GM10266 (cell line): ENCODE measurements around the gene REXO1.

ENCODE experiments used
- DNase-seq: peaks from one replicate; pipeline ENCODE4 v3.0.0; 2012; ENCODE audit errors: extremely low spot score
- TF ChIP-seq, protein P1 (sequence below): IDR thresholded peaks from 2 replicates; pipeline ENCODE4 v1.5.1; 2012; ENCODE audit warnings: mild to moderate bottlenecking, low read depth; ENCODE audit not compliant: control insufficient read depth, insufficient read depth; ENCODE audit errors: missing control alignments

The REXO1 gene

DNA sequence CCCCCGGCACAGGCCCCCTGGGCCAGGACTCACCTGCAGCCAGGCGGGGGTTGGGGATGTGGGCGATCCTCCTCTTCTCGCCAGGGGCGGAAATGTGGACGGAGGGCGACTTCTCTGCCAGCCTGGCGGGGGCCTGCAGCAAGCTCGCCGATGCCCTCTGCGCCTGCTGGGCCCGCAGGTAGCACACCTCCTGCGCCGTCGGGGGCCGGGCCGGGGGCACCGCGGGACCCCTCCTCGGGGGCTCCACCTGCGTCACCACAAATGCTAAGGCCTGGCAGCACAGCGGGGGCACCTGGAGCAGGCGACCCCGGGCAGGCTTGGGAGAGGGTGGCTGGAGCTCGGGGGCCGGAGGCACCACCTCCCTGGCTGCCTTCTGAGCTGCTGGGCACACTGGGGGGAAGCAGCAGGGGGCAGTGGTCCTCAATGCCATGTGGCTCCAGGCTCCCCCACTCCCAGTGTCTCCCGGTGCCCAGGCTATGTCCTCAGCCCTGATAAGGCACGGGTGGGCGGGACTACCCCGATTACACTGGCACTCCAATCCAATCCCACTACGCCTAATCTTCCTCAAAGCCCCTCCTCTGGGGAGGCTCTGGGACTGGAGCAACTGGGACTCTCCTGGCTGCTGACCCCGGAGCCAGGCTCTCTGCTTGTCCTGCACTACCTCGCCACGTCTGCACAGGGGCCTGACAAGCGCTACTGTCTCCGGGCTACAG lies 24.6 kb downstream of the REXO1 start:
- DNase-seq: no peak
- TF ChIP-seq, protein P1, sequence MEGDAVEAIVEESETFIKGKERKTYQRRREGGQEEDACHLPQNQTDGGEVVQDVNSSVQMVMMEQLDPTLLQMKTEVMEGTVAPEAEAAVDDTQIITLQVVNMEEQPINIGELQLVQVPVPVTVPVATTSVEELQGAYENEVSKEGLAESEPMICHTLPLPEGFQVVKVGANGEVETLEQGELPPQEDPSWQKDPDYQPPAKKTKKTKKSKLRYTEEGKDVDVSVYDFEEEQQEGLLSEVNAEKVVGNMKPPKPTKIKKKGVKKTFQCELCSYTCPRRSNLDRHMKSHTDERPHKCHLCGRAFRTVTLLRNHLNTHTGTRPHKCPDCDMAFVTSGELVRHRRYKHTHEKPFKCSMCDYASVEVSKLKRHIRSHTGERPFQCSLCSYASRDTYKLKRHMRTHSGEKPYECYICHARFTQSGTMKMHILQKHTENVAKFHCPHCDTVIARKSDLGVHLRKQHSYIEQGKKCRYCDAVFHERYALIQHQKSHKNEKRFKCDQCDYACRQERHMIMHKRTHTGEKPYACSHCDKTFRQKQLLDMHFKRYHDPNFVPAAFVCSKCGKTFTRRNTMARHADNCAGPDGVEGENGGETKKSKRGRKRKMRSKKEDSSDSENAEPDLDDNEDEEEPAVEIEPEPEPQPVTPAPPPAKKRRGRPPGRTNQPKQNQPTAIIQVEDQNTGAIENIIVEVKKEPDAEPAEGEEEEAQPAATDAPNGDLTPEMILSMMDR: no peak

GRCh38 chr19:1823020-1823419 lies 25.3 kb downstream of the REXO1 start:
- TF ChIP-seq, protein P1: no peak
- DNase-seq: no peak

DNA sequence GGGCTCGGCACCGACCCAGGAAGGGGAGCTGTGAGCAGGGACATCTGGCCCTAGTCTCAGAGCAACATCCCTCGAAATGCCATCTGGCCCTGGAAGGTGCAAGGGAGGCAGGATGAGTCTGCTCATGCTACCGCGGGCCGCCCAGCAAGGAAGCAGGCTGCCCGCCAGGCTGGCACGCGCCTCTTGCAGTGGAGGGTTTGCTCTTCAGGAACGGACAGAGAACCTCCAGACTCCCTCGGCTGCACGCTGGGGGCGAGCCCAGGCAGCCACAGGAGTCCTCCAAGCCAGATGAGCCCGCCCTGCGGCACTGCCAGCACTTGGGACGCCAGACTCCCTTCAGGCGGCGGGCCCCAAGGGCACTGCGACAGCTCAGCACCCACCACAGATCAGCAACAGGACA lies 26.1 kb downstream of the REXO1 start:
- no peak for DNase-seq
- TF ChIP-seq, protein P1: no peak

DNA sequence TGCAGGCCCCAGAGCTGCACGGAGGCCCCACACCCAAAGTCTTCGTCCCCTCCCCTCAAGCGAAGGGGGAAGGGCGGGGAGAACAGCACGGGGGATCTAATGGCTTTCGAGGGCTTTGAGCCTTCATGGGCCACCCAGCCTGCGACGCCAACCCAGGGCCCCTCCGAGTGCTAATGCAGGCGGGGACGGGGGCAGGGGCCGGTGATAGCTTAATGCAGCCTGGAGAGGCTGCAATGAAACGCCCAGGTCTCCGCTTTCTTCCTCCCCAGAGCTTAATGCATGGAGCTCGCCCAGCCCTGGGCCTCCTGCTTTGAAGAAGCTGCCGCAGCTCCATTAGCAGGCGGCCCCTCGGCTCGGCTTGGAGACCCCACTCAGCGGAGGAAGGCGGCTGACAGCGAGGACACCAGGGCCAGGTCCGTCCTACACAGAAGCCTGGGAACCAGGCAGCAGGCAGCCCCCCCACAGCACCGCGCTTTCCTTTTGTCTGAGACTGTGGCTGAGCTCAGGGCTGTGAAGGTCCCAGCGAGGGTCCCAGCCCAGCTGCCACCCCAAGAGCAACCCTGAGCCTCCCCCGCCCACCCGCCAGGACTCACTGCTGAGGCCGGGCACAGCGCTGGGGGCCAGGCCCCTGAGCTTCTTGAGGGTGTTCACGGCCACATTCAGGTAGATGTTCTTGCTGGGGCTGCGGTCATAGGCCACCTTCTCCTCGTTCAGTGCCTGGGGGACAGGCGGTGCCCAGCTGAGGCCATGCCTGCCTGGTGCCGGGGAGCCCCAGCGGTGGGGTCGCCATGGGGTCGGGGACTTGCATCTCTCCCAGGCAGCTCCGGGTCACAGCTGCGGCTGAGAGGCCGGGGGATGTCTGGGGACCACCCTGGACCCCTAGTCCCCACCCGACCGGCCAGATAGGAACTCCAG lies 28.7 kb downstream of the REXO1 start:
- TF ChIP-seq, protein P1: no peak

GRCh38 chr19:1818549-1819195 lies 29.6 kb downstream of the REXO1 start:
- TF ChIP-seq, protein P1: no peak
- DNase-seq: no peak

More for the DNA sequence above, 28.7 kb downstream of the REXO1 start:
- DNase-seq: no peak

GRCh38 chr19:1817553-1818179 lies 30.6 kb downstream of the REXO1 start:
- TF ChIP-seq, protein P1: no peak
- no peak for DNase-seq
